ENCODE data around the gene KANSL1. TPM values are rescaled to one million over a fixed set of nuclear protein-coding genes. Genes with fewer than 3 reads are reported as not detected.

The KANSL1 gene
- total and polyA plus RNA-seq, 2 experiments from 2014 or later, result 49.0 to 206 TPM

DNA sequence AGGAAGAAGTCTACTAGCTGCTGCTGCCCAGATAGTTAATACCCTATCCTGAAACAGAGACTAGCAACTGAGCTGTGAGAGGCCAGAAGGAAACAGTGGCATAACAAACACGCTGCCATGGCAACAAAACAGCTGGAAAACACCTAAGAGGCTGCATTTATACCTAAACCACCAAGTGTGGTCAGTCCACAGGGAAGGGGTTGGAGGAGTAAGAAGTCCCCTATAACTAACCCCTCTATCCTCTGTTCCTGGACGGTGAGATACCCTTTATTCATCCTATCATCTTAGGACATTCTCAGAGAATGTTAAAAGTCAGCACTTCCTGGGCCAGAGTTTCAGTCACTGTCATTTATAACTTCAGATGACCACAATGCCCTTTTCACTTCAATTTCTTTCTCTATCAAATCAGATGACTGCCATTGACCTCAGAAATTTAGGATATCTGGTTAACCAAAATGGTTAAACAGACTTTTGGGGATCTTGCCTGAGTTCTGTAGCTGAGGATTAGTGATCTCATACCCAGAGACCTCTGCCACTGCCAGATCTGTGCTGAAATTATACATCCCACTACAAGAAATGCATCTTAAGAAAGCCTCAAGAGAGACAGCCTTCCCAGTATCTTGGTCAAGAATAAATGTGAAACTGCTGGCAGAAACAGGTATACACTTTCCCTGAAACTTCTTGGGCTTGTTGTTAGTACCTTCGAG lies 158.0 kb downstream of the KANSL1 start:
- H3K27ac ChIP-seq (ENCODE audit: low read depth), result no peak overlapping the region
- H3K36me3 Mint-ChIP-seq (ENCODE audit: low read depth), result peaks cover 94% of the 10 kb centered on the region
- no peaks in the 10 kb centered on the region for H3K27me3 ChIP-seq (ENCODE audit: insufficient read depth)
- DNase-seq (ENCODE audit: low spot score), result peak; percentile 35
- H3F3A ChIP-seq (replicated peaks; ENCODE audit: low read depth), result peaks cover 10% of the 10 kb centered on the region; the same call in 1 of the 2 replicates
- no peak for ATAC-seq
- H3K4me2 ChIP-seq, result no peak overlapping the region
- H3K4me3 ChIP-seq, result no peak overlapping the region
- peaks cover 21% of the 10 kb centered on the region for H4K20me1 ChIP-seq (replicated peaks; ENCODE audit: insufficient read depth)
- no peaks in the 10 kb centered on the region for H3K9me3 Mint-ChIP-seq
- H3K9me2 ChIP-seq (ENCODE audit: insufficient read depth), result no peaks in the 10 kb centered on the region
- peaks cover 5% of the 10 kb centered on the region for H3K27me3 Mint-ChIP-seq (ENCODE audit: insufficient read depth, low read depth, poor library complexity)
- H3K4me1 Mint-ChIP-seq, result peaks cover 4% of the 10 kb centered on the region; the same call in 2 of the 3 replicates
- peak overlapping the region; percentile 30; the same call in 1 of the 2 replicates for H3K27ac Mint-ChIP-seq
- H3K36me3 ChIP-seq (ENCODE audit: insufficient read depth), result peaks cover 71% of the 10 kb centered on the region
- no peaks in the 10 kb centered on the region; the same call in 1 of the 2 replicates for H3K4me1 ChIP-seq (ENCODE audit: insufficient read depth)
- no peaks in the 10 kb centered on the region for H3K79me2 ChIP-seq (replicated peaks; ENCODE audit: insufficient read depth)
- H3K4me3 Mint-ChIP-seq, result no peak overlapping the region
- no peak overlapping the region for H2AFZ ChIP-seq
- no peak for TF ChIP-seq EZH2phosphoT487 (IDR thresholded peaks at IDR 0.05; ENCODE audit: unreplicated experiment)
- no peak for TF ChIP-seq ZNF114 (CRISPR knock-in tag; IDR thresholded peaks at IDR 0.05)
- TF ChIP-seq NANOG (IDR thresholded peaks at IDR 0.05; ENCODE audit: borderline replicate concordance), result no peak
- no peak for TF ChIP-seq STAT1 (IDR thresholded peaks at IDR 0.05; ENCODE audit: unreplicated experiment)
- TF ChIP-seq, protein P1, sequence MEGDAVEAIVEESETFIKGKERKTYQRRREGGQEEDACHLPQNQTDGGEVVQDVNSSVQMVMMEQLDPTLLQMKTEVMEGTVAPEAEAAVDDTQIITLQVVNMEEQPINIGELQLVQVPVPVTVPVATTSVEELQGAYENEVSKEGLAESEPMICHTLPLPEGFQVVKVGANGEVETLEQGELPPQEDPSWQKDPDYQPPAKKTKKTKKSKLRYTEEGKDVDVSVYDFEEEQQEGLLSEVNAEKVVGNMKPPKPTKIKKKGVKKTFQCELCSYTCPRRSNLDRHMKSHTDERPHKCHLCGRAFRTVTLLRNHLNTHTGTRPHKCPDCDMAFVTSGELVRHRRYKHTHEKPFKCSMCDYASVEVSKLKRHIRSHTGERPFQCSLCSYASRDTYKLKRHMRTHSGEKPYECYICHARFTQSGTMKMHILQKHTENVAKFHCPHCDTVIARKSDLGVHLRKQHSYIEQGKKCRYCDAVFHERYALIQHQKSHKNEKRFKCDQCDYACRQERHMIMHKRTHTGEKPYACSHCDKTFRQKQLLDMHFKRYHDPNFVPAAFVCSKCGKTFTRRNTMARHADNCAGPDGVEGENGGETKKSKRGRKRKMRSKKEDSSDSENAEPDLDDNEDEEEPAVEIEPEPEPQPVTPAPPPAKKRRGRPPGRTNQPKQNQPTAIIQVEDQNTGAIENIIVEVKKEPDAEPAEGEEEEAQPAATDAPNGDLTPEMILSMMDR (conservative IDR thresholded peaks at IDR 0.05; ENCODE audit: low read depth in 2 of 2), result no peak
- TF ChIP-seq JUNB (IDR thresholded peaks at IDR 0.05; ENCODE audit: unreplicated experiment), result no peak
- TF ChIP-seq ETS1 (IDR thresholded peaks at IDR 0.05), result no peak
- TF ChIP-seq CREB1 (CRISPR knock-in tag; IDR thresholded peaks at IDR 0.05; ENCODE audit: low read depth), result no peak
- no peak for TF ChIP-seq POLR2AphosphoS5 (IDR thresholded peaks at IDR 0.05; ENCODE audit: low read depth)
- no peak for TF ChIP-seq ZNF331 (CRISPR knock-in tag; IDR thresholded peaks at IDR 0.05; ENCODE audit: low read depth)
- TF ChIP-seq REST (IDR thresholded peaks at IDR 0.05; ENCODE audit: unreplicated experiment), result no peak
- TF ChIP-seq EZH2 (IDR thresholded peaks at IDR 0.05; ENCODE audit: low read depth, unreplicated experiment), result no peak
- no peak for TF ChIP-seq ZNF462 (CRISPR knock-in tag; IDR thresholded peaks at IDR 0.05)
